Stimulated activated CD4-positive, alpha-beta T cell treated with anti-CD3 and anti-CD28 coated beads, Interleukin-1b, Interleukin-23, amount 100 ng/mL, for 48 hours (primary cell): Measurements from ENCODE around the gene TASP1.
"Not testable (repeated sequence)": the region's sequence is repeated elsewhere in the genome, so short reads cannot be mapped to it uniquely, and the experiment has no call there.

Experiments
- DNase-seq: peaks from one replicate; pipeline ENCODE4 v3.0.0-alpha.2; 2020

TASP1 gene

GRCh38 chr20:13638496-13639149 is at the start of gene TASP1:
TSS of gene TASP1 (minus strand) at chr20:13638932. CDS start at chr20:13630078, 8,854 bp downstream.
- DNase-seq: peak; percentile 96

GRCh38 chr20:13687815-13688214 is 49.1 kb upstream of the TASP1 start:
- DNase-seq: no peak

- no peak for DNase-seq
Observed at GRCh38 chr20:13685623-13686022, 46.9 kb upstream of the TASP1 start.

GRCh38 chr20:13684566-13685222 is 46.0 kb upstream of the TASP1 start:
- DNase-seq: no peak

- no peak for DNase-seq
Observed at GRCh38 chr20:13683833-13684232, 45.1 kb upstream of the TASP1 start.

GRCh38 chr20:13681248-13682125 is 42.8 kb upstream of the TASP1 start:
- no peak for DNase-seq

GRCh38 chr20:13678944-13679343 is 40.2 kb upstream of the TASP1 start:
- no peak for DNase-seq

GRCh38 chr20:13677241-13677640 is 38.5 kb upstream of the TASP1 start:
- no peak for DNase-seq

GRCh38 chr20:13676682-13677081 is 38.0 kb upstream of the TASP1 start:
- DNase-seq: no peak

- DNase-seq: no peak
Observed at GRCh38 chr20:13672690-13673089, 34.0 kb upstream of the TASP1 start.

GRCh38 chr20:13671916-13672378 is 33.2 kb upstream of the TASP1 start:
- DNase-seq: no peak

GRCh38 chr20:13671512-13671911 is 32.8 kb upstream of the TASP1 start:
- DNase-seq: no peak

- no peak for DNase-seq
Observed at GRCh38 chr20:13670160-13670559, 31.4 kb upstream of the TASP1 start.

- DNase-seq: no peak
Observed at GRCh38 chr20:13665709-13666395, 27.1 kb upstream of the TASP1 start.

GRCh38 chr20:13661070-13661685 is 22.4 kb upstream of the TASP1 start:
- DNase-seq: no peak

- DNase-seq: no peak
Observed at GRCh38 chr20:13659288-13659687, 20.6 kb upstream of the TASP1 start.

- not testable (repeated sequence) for DNase-seq
Observed at GRCh38 chr20:13658060-13658459, 19.3 kb upstream of the TASP1 start.

- DNase-seq: no peak
Observed at GRCh38 chr20:13656721-13657368, 18.1 kb upstream of the TASP1 start.

GRCh38 chr20:13654463-13655023 is 15.8 kb upstream of the TASP1 start:
- no peak for DNase-seq

- no peak for DNase-seq
Observed at GRCh38 chr20:13650474-13650873, 11.7 kb upstream of the TASP1 start.
